22Rv1 (cell line): ENCODE data around the gene NUP153.
A peak's percentile ranks its signal among the peaks of the same experiment; 100 is the strongest.

ENCODE experiments used
- H3K27ac ChIP-seq: fragments of 450-650 bp; 2 replicates; pipeline ENCODE4 v1.5.1; 2017
- CTCF ChIP-seq: fragments of 450-650 bp; IDR thresholded peaks from 2 replicates; pipeline ENCODE4 v1.5.1; 2017; ENCODE audit warnings: mild to moderate bottlenecking
- ZFX ChIP-seq: fragments of 450-650 bp; IDR thresholded peaks from 2 replicates; pipeline ENCODE4 v1.6.1; 2017; ENCODE audit warnings: antibody characterized with exemption, borderline replicate concordance

Gene NUP153

GRCh38 chr6:17585766-17586490, 120.8 kb downstream of the NUP153 start:
- peak overlapping the region; percentile 25 for H3K27ac ChIP-seq
- TF ChIP-seq CTCF: peak; percentile 76
- TF ChIP-seq ZFX: no peak

DNA sequence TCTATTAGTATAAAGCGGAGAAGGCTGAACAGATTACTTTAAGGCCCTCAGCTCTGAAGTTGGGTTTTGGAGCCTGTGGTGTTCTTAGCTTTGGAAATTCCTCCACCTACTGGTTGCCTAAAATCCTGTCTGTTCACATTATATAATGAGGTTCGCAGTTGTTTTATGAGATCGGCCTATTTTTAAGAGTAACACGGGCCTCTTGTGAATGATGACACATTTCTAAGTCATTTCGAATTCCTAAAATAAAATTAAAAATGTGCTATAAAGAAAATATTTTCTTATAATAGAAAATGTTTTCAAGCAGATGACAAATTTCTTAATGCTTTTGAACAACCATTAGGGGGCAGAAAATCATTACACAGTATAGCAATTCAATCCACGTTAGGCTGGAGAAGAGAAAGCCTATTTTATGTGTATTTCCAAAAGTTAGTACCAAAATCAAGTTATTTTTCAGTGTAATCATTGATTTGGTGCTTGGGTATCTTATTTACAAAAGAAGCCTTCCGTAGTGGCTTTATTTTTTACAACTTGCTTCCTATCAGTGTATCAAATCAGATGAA, 122.4 kb downstream of the NUP153 start:
- peak overlapping the region; percentile 63 for H3K27ac ChIP-seq
- TF ChIP-seq CTCF (peak; percentile 92), ZFX (no peak)

- peak overlapping the region; percentile 63 for H3K27ac ChIP-seq
- TF ChIP-seq CTCF (no peak), ZFX (no peak)
Observed at GRCh38 chr6:17583811-17584210, 122.9 kb downstream of the NUP153 start.

DNA sequence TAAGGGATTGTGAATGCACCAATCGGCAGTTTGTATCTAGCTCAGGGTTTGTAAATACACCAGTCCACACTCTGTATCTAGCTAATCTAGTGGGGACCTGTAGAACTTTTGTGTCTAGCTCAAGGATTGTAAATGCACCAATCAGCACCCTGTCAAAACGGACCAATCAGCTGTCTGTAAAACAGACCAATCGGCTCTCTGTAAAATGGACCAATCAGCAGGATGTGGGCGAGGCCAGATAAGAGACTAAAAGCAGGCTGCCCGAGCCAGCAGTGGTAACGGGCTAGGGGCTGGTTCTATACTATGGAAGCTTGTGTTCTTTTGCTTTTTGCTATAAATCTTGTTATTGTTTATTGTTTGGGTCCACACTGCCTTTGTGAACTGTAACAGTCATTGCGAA, 125.4 kb downstream of the NUP153 start:
- H3K27ac ChIP-seq: peak overlapping the region; percentile 92

DNA sequence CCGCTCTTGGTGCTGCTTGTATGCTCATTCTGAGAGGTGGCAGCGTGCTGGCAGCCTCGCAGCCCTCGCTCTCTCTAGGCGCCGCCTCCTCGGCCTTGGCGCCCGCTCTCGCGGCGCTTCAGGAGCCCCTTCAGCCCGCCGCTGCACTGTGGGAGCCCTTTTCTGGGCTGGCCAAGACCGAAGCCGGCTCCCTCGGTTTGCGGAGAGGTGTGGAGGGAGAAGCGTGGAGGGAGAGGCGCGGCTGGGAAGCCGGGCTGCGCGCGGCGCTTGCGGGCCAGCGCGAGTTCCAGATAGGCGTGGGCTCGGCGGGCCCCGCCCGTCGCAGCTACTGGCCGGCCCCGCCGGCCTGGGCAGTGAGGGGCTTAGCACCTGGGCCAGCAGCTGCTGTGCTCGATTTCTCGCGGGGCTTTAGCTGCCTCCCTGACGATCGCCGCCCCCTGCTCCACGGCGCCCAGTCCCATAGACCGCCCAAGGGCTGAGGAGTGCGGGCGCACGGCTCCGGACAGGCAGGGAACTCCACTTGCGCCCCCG, 126.1 kb downstream of the NUP153 start:
- H3K27ac ChIP-seq: peak overlapping the region; percentile 92
- TF ChIP-seq CTCF (no peak), ZFX (no peak)

DNA sequence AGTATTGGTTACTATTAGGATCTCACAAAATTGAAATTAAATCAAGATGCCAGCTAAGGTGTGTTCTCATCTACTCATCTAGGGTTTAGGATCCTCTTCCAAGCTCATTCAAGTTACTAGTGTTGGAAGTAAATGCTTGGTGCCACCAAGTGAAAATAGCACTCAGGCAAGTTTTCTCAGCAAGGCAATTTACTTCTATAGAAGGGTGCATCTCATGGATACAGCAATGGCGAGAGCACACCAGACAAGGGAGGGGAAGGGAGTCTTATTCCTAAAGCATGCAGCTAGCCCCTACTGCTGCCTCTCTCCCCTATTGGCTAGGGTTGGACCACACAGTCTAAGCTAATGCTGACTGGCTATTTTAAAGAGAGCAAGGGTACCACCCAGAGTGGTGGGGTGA, 129.7 kb downstream of the NUP153 start:
- H3K27ac ChIP-seq: no peak overlapping the region
- TF ChIP-seq ZFX: no peak
- no peak for TF ChIP-seq CTCF

GRCh38 chr6:17574866-17575560, 131.7 kb downstream of the NUP153 start:
- H3K27ac ChIP-seq: no peak overlapping the region
- TF ChIP-seq ZFX (no peak), CTCF (no peak)
